ENCODE results near the gene VMP1. TPM values are rescaled to one million over a fixed set of nuclear protein-coding genes. Genes with fewer than 3 reads are reported as not detected.
A peak's percentile ranks its signal among the peaks of the same experiment; 100 is the strongest.
"Not testable (repeated sequence)": the region's sequence is repeated elsewhere in the genome, so short reads cannot be mapped to it uniquely, and the experiment has no call there.

VMP1 gene
- total and polyA plus RNA-seq, 4 donors: 43.3 to 507 (median 352) TPM

DNA sequence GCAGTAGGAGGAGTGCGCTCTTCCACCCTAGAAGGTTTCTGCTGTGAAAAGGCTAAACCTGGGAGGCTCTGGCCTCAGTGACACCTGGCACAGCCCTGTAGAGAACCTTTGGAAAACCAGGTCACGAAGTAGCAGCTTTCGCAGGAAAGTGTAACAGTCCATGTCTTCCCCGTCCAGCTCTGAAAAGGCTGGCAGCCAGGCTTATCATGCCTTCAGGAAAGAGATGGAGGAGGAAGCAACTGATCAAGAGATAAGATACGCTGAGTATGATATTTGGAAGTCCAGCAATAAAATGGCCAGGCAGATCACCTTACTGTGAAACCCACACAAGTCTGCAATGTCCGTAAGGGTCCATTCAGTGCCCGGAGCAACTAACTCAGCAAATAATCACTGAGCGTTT lies 163.0 kb downstream of the VMP1 start:
- Histone ChIP-seq H3K27me3 (ENCODE audit: control insufficient read depth in 1 of 2, insufficient read depth in 2 of 2, low read length in 1 of 2) (no peaks in the 10 kb centered on the region), H3K4me3 (ENCODE audit: low read length in 2 of 2) (no peak overlapping the region), H3K4me1 (ENCODE audit: control insufficient read depth in 1 of 2, insufficient read depth in 2 of 2, low read length in 2 of 2) (no peaks in the 10 kb centered on the region), H3K36me3 (ENCODE audit: control insufficient read depth in 1 of 2, insufficient read depth in 2 of 2, low read length in 1 of 2) (no peaks in the 10 kb centered on the region), H3K9me3 (ENCODE audit: control insufficient read depth, low read length) (no peaks in the 10 kb centered on the region), H3K27ac (ENCODE audit: low read depth in 1 of 2, low read length in 2 of 2) (no peak overlapping the region)
- 90 to 91% methylated on average over 8 of the region's 8 CpGs for WGBS, 2 donors
- intact Hi-C loops (cut with DNase I): no loop called here
- DNase-seq (peak in 1 of 2 donors; percentile 40), ATAC-seq (ENCODE audit: low FRiP score) (no peak)

DNA sequence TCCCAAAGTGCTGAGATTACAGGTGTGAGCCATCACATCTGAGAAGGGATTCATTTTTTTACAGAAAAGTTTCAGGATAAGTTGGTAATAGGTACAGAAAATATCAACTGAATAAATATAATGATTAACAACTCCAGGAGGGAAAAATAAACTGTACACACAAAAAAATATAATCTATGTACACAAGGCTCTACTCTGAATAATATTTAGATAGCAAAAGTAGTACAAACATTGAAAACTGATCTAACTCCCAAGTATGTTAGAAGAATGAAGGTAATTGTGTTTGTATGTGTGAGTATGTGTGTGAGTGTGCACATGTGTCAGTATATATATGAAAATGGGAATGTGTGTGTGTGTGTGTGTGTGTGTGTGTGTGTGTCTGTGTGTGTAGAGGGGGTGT lies 164.9 kb downstream of the VMP1 start:
- no peaks in the 10 kb centered on the region for H3K9me3 ChIP-seq (ENCODE audit: control insufficient read depth, low read length)
- DNase-seq (no peak), ATAC-seq (ENCODE audit: low FRiP score) (no peak)
- H3K4me1 ChIP-seq (ENCODE audit: control insufficient read depth in 1 of 2, insufficient read depth in 2 of 2, low read length in 2 of 2): no peaks in the 10 kb centered on the region
- no peak overlapping the region for H3K4me3 ChIP-seq (ENCODE audit: low read length in 2 of 2)
- no peaks in the 10 kb centered on the region for H3K27me3 ChIP-seq (ENCODE audit: control insufficient read depth in 1 of 2, insufficient read depth in 2 of 2, low read length in 1 of 2)
- H3K36me3 ChIP-seq (ENCODE audit: control insufficient read depth in 1 of 2, insufficient read depth in 2 of 2, low read length in 1 of 2): peaks cover 0 to 2% of the 10 kb centered on the region in 2 donors
- intact Hi-C loops (cut with DNase I): no loop called here
- H3K27ac ChIP-seq (ENCODE audit: low read depth in 1 of 2, low read length in 2 of 2): no peak overlapping the region

DNA sequence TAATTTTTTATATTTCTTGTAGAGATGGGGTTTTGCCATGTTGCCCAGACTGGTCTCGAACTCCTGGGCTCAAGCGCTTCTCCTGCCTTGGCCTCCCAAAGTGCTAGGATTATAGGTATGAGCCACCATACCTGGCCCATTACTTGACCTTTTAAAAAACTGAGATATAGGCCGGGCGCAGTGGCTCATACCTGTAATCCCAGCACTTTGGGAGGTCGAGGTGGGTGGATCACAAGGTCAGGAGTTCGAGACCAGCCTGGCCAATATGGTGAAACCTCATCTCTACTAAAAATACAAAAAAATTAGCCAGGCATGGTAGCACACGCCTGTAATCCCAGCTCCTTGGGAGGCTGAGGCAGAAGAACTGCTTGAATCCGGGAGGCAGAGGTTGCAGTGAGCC lies 166.0 kb downstream of the VMP1 start:
- H3K4me3 ChIP-seq (ENCODE audit: low read length in 2 of 2); H3K27ac ChIP-seq (ENCODE audit: low read depth in 1 of 2, low read length in 2 of 2); H3K36me3 ChIP-seq (ENCODE audit: control insufficient read depth in 1 of 2, insufficient read depth in 2 of 2, low read length in 1 of 2); ATAC-seq (ENCODE audit: low FRiP score); H3K9me3 ChIP-seq (ENCODE audit: control insufficient read depth, low read length); intact Hi-C loops (cut with DNase I); H3K27me3 ChIP-seq (ENCODE audit: control insufficient read depth in 1 of 2, insufficient read depth in 2 of 2, low read length in 1 of 2); H3K4me1 ChIP-seq (ENCODE audit: control insufficient read depth in 1 of 2, insufficient read depth in 2 of 2, low read length in 2 of 2): not testable (repeated sequence)
- peak in 1 of 2 donors; percentile 16 for DNase-seq
- 96 to 97% methylated on average over 8 of the region's 8 CpGs for WGBS, 2 donors

DNA sequence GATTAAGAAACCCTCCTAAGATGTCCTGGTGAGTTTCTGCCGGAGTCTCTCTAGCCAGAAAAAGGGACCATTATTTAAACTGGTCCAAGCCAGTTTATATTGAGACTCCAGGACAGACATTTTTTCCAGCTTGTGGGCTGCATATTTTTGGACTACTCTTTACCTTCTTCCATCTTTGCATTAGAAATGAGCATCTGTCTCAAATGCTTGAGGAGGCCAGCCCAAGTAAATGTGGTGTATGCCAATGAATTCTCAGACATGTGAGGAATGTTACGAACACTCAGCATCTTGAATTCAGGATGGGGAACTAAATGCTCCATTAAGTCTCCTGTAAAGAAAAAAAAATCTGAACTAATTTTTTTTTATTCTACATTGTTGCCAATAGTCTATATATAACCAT lies 166.9 kb downstream of the VMP1 start:
- no peak overlapping the region for H3K27ac ChIP-seq (ENCODE audit: low read depth in 1 of 2, low read length in 2 of 2)
- no peaks in the 10 kb centered on the region for H3K27me3 ChIP-seq (ENCODE audit: control insufficient read depth in 1 of 2, insufficient read depth in 2 of 2, low read length in 1 of 2)
- WGBS, 2 donors: 15 to 37% methylated on average over 2 of the region's 2 CpGs
- intact Hi-C loops (cut with DNase I): no loop called here
- DNase-seq (no peak), ATAC-seq (ENCODE audit: low FRiP score) (no peak)
- H3K9me3 ChIP-seq (ENCODE audit: control insufficient read depth, low read length): no peaks in the 10 kb centered on the region
- H3K4me3 ChIP-seq (ENCODE audit: low read length in 2 of 2): no peak overlapping the region
- peaks cover 2 to 4% of the 10 kb centered on the region in 2 donors for H3K36me3 ChIP-seq (ENCODE audit: control insufficient read depth in 1 of 2, insufficient read depth in 2 of 2, low read length in 1 of 2)
- no peaks in the 10 kb centered on the region for H3K4me1 ChIP-seq (ENCODE audit: control insufficient read depth in 1 of 2, insufficient read depth in 2 of 2, low read length in 2 of 2)

DNA sequence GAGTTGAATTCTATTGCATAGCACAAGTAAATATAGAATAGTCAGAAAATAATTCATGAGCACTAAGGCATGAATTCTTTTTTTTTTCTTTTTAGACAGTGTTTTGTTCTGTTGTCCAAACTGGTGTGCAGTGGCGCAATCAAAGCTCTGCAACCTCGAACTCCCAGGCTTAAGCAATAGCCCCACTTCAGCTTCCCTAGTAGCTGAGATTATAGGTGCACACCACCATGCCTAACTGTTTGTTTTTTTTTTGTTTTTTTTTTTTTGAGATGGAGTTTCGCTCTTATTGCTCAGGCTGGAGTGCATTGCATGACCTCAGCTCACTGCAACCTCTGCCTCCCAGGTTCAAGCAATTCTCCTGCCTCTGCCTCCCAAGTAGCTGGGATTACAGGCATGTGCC lies 168.7 kb downstream of the VMP1 start:
- Histone ChIP-seq H3K27me3 (ENCODE audit: control insufficient read depth in 1 of 2, insufficient read depth in 2 of 2, low read length in 1 of 2) (no peaks in the 10 kb centered on the region), H3K4me3 (ENCODE audit: low read length in 2 of 2) (no peak overlapping the region), H3K36me3 (ENCODE audit: control insufficient read depth in 1 of 2, insufficient read depth in 2 of 2, low read length in 1 of 2) (peaks cover 2 to 4% of the 10 kb centered on the region in 2 donors), H3K4me1 (ENCODE audit: control insufficient read depth in 1 of 2, insufficient read depth in 2 of 2, low read length in 2 of 2) (no peaks in the 10 kb centered on the region), H3K9me3 (ENCODE audit: control insufficient read depth, low read length) (no peaks in the 10 kb centered on the region), H3K27ac (ENCODE audit: low read depth in 1 of 2, low read length in 2 of 2) (no peak overlapping the region)
- ATAC-seq (ENCODE audit: low FRiP score) (no peak), DNase-seq (no peak)
- 93 to 95% methylated on average over 3 of the region's 3 CpGs for WGBS, 2 donors
- intact Hi-C loops (cut with DNase I): no loop called here

DNA sequence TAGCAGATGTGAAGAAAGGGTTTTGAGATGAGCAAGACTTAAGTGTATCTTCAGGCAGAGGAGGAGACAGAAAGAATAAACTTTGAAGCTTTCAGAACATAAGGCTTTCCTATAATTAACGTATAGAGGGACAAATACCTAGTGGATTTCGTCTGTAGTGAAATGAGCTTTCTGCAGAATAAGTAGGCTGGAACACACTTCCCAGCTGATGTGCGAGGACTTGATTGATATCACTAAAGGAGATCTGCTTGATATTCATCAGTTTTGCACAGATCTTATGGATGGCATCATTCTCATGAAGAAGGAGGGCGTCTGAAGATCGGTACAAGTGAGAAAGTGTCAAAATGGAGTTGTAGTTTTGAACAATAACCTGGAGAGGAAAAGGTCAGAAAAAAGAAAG lies 170.5 kb downstream of the VMP1 start:
- Histone ChIP-seq H3K36me3 (ENCODE audit: control insufficient read depth in 1 of 2, insufficient read depth in 2 of 2, low read length in 1 of 2) (peaks cover 2 to 4% of the 10 kb centered on the region in 2 donors), H3K27me3 (ENCODE audit: control insufficient read depth in 1 of 2, insufficient read depth in 2 of 2, low read length in 1 of 2) (no peaks in the 10 kb centered on the region), H3K9me3 (ENCODE audit: control insufficient read depth, low read length) (no peaks in the 10 kb centered on the region), H3K4me1 (ENCODE audit: control insufficient read depth in 1 of 2, insufficient read depth in 2 of 2, low read length in 2 of 2) (no peaks in the 10 kb centered on the region), H3K4me3 (ENCODE audit: low read length in 2 of 2) (no peak overlapping the region), H3K27ac (ENCODE audit: low read depth in 1 of 2, low read length in 2 of 2) (no peak overlapping the region)
- intact Hi-C loops (cut with DNase I): no loop called here
- ATAC-seq (ENCODE audit: low FRiP score): no peak
- no peak for DNase-seq
- 88 to 90% methylated on average over 5 of the region's 5 CpGs for WGBS, 2 donors

DNA sequence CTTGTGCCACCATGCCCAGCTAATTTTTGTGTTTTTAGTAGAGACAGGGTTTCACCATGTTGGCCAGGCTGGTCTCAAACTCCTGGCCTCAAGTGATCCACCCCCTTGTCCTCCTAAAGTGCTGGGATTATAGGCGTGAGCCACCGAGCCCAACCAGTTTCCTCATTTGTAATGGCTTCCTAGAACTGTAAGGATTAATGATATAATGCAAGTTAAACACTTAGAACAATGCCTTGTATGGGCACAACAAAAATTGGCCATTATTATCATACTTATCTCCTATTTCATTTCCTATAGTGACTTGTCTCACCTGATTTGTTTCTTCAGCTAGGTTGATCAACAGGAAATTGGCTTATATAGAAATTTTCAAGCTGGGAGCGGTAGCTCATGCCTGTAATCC lies 171.2 kb downstream of the VMP1 start:
- Histone ChIP-seq H3K36me3 (ENCODE audit: control insufficient read depth in 1 of 2, insufficient read depth in 2 of 2, low read length in 1 of 2) (peaks cover 2 to 4% of the 10 kb centered on the region in 2 donors), H3K9me3 (ENCODE audit: control insufficient read depth, low read length) (no peaks in the 10 kb centered on the region), H3K27ac (ENCODE audit: low read depth in 1 of 2, low read length in 2 of 2) (no peak overlapping the region), H3K4me3 (ENCODE audit: low read length in 2 of 2) (no peak overlapping the region), H3K27me3 (ENCODE audit: control insufficient read depth in 1 of 2, insufficient read depth in 2 of 2, low read length in 1 of 2) (no peaks in the 10 kb centered on the region), H3K4me1 (ENCODE audit: control insufficient read depth in 1 of 2, insufficient read depth in 2 of 2, low read length in 2 of 2) (no peaks in the 10 kb centered on the region)
- ATAC-seq (ENCODE audit: low FRiP score) (no peak), DNase-seq (peak in 1 of 2 donors; percentile 35)
- intact Hi-C loops (cut with DNase I): no loop called here
- WGBS, 2 donors: 82 to 86% methylated on average over 3 of the region's 3 CpGs

DNA sequence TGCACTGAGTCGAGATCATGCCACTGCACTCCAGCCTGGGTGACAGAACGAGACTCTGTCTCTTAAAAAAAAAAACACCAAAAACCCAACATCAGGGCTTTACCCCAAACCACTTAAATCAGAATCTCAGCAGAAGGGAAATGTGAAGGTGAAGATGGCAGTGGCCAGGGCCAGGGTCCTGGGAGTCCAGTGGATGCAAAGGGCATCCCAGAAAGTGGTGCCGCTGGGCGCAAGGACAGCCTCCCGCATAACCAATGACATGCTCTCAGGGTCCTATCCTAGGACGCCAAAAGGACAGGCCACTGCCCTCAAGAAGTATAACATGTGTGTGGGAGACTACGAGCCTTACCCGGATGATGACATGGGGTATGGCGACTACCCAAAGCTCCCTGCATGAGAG lies 177.4 kb downstream of the VMP1 start:
- Histone ChIP-seq H3K4me3 (ENCODE audit: low read length in 2 of 2) (no peak overlapping the region), H3K27ac (ENCODE audit: low read depth in 1 of 2, low read length in 2 of 2) (no peak overlapping the region), H3K9me3 (ENCODE audit: control insufficient read depth, low read length) (no peaks in the 10 kb centered on the region), H3K4me1 (ENCODE audit: control insufficient read depth in 1 of 2, insufficient read depth in 2 of 2, low read length in 2 of 2) (no peaks in the 10 kb centered on the region), H3K36me3 (ENCODE audit: control insufficient read depth in 1 of 2, insufficient read depth in 2 of 2, low read length in 1 of 2) (peaks cover 0 to 3% of the 10 kb centered on the region in 2 donors), H3K27me3 (ENCODE audit: control insufficient read depth in 1 of 2, insufficient read depth in 2 of 2, low read length in 1 of 2) (no peaks in the 10 kb centered on the region)
- 96% methylated on average over 9 of the region's 9 CpGs for WGBS, 2 donors
- intact Hi-C loops (cut with DNase I): no loop called here
- ATAC-seq (ENCODE audit: low FRiP score) (no peak), DNase-seq (peak in 1 of 2 donors; percentile 57)

DNA sequence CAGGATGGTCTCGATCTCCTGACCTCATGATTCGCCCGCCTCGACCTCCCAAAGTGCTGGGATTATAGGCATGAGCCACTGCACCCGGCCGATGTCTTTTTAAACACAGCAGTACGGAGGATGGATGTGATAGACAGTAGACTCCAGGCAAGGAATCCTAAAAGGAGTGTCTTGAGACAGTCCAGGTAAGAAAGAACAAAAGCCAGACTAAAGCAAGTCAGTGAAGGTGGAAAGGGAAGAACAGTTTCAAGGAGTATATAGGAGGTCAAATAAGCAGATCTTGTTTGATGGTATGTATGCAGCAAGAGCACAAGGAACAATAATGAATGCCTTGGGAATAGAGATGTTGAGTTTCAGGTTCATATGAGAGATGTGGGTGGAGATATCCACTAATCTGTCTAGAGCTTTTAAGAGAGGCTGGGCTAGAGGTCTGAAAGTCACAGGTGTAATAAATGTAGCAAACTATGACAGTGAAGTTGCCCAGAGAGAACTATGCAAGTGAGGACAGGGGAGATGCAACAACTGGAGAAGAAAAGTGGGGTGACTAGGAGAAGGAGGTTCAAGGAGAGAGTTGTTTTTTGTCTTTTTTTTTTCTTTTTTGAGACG lies 180.8 kb downstream of the VMP1 start:
- DNase-seq (peak in 1 of 2 donors; percentile 39), ATAC-seq (ENCODE audit: low FRiP score) (no peak)
- Histone ChIP-seq H3K27ac (ENCODE audit: low read depth in 1 of 2, low read length in 2 of 2) (no peak overlapping the region), H3K27me3 (ENCODE audit: control insufficient read depth in 1 of 2, insufficient read depth in 2 of 2, low read length in 1 of 2) (peaks cover 0 to 1% of the 10 kb centered on the region in 2 donors), H3K9me3 (ENCODE audit: control insufficient read depth, low read length) (no peaks in the 10 kb centered on the region), H3K4me3 (ENCODE audit: low read length in 2 of 2) (no peak overlapping the region), H3K36me3 (ENCODE audit: control insufficient read depth in 1 of 2, insufficient read depth in 2 of 2, low read length in 1 of 2) (peaks cover 0 to 3% of the 10 kb centered on the region in 2 donors), H3K4me1 (ENCODE audit: control insufficient read depth in 1 of 2, insufficient read depth in 2 of 2, low read length in 2 of 2) (peaks cover 0 to 3% of the 10 kb centered on the region in 2 donors)
- WGBS, 2 donors: 93 to 97% methylated on average over 8 of the region's 8 CpGs
- intact Hi-C loops (cut with DNase I): no loop called here
